Tibial nerve (tissue), 4 donors: ENCODE data around the gene FAM174C. TPM values are rescaled to one million over a fixed set of nuclear protein-coding genes. Genes with fewer than 3 reads are reported as not detected.
A peak's percentile ranks its signal among the peaks of the same experiment; 100 is the strongest.

Source experiments
- DNase-seq, 2 donors: peaks; one replicate each; pipeline ENCODE4 v3.0.0-alpha.2; 2019; ENCODE audit warnings: low spot score in 2 of 2
- H3K27ac ChIP-seq, 4 donors: fragments of 200-600 bp; sonication (generic) in 3 of 4; one replicate each; pipeline ENCODE4 v1.5.1; 2017 to 2019; ENCODE audit warnings: mild to moderate bottlenecking in 1 of 4
- H3K27me3 ChIP-seq, 2 donors: fragments of 200-600 bp; sonication (generic) in 1 of 2; one replicate each; pipeline versions ENCODE4 v1.5.1 to v1.6.0; 2017 to 2019
- H3K36me3 ChIP-seq, 3 donors: fragments of 200-600 bp; sonication (generic); one replicate each; pipeline ENCODE4 v1.5.1; 2018 to 2019
- H3K4me1 ChIP-seq, 4 donors: fragments of 200-600 bp; sonication (generic) in 3 of 4; one replicate each; pipeline ENCODE4 v1.5.1; 2017 to 2019
- H3K4me3 ChIP-seq, 4 donors: fragments of 200-600 bp; sonication (generic) in 3 of 4; one replicate each; pipeline ENCODE4 v1.5.1; 2017 to 2019; ENCODE audit warnings: mild to moderate bottlenecking in 1 of 4, moderate library complexity in 1 of 4
- H3K9me3 ChIP-seq, 4 donors: fragments of 200-600 bp; sonication (generic) in 3 of 4; one replicate each; pipeline ENCODE4 v1.5.1; 2017 to 2019
- EP300 ChIP-seq, 2 donors: sonication (generic); formaldehyde crosslinking; IDR thresholded peaks; one replicate each; pipeline ENCODE4 v1.6.1; 2017; ENCODE audit warnings: antibody characterized with exemption in 2 of 2, mild to moderate bottlenecking in 1 of 2
- POLR2A ChIP-seq, 2 donors: fragments of 450-650 bp; IDR thresholded peaks; one replicate each; pipeline ENCODE4 v1.6.1; 2017; ENCODE audit warnings: antibody characterized with exemption in 2 of 2, mild to moderate bottlenecking in 2 of 2, moderate library complexity in 2 of 2
- WGBS, 2 donors: methylation state at CpG; one replicate each; pipeline ENCODE4 v1.1.5; 2018; 5-methylcytosine and 5-hydroxymethylcytosine counted together
- total RNA-seq, 4 donors: library from RNA; depleted of rRNA; stranded (reverse); fragments of >200 nt; gene quantifications; one replicate each; pipeline ENCODE4 v1.1.0, GENCODE V29; 2016
- TF ChIP-seq, protein P1 (sequence below), 5 experiments: fragments of 200-600 bp in 3 of 5; fragments of 450-650 bp in 2 of 5; sonication (generic) in 3 of 5; IDR thresholded peaks; one replicate each; pipeline ENCODE4 v1.5.1; 2016 to 2019; ENCODE audit warnings: antibody characterized with exemption in 5 of 5, mild to moderate bottlenecking in 3 of 5, moderate library complexity in 2 of 5

FAM174C gene
- total RNA-seq, 4 donors from 2014 or later = 25.5 to 80.7 (median 52.0) TPM

DNA sequence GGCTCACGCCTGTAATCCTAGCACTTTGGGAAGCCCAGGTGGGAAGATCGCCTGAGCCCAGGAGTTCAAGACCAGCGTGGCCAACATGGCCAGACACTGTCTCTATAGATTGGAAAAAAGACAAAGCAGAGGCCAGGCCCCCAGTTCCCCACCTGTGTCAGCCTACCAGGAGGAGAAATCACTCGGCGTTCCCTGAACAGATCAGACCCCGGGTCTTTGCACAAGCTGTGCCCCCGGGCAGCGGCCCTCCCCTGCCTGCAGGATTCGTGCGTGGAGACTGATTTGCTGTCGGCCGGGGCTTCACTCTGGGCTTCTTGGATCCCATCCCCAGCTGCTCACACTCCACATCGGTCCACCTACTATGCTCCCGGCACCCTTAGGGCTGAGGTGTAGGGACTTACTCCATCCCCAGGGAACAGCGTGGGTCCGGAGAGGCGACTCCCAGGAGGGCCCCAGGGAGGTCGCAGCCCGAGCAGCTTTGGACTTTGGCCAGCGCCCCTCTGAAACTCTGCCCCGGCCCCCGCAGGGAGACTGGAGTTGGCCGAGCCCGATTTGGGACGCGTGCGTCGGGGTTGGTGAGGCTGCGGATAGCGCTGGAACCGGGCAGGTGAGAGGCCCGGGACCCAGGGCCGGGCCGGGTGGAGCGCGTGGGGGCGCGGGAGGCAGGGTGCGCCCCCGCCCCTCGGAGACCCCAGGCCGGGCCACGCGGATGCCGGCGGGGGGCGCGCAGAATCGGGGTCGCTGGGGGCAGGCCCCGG lies 9.8 kb downstream of the FAM174C start:
- H3K36me3 ChIP-seq = no peaks in the 10 kb centered on the region
- 29 to 47% methylated on average over 14 to 33 of the region's 51 CpGs for WGBS, 2 donors
- H3K4me3 ChIP-seq = no peak overlapping the region
- TF ChIP-seq, protein P1, sequence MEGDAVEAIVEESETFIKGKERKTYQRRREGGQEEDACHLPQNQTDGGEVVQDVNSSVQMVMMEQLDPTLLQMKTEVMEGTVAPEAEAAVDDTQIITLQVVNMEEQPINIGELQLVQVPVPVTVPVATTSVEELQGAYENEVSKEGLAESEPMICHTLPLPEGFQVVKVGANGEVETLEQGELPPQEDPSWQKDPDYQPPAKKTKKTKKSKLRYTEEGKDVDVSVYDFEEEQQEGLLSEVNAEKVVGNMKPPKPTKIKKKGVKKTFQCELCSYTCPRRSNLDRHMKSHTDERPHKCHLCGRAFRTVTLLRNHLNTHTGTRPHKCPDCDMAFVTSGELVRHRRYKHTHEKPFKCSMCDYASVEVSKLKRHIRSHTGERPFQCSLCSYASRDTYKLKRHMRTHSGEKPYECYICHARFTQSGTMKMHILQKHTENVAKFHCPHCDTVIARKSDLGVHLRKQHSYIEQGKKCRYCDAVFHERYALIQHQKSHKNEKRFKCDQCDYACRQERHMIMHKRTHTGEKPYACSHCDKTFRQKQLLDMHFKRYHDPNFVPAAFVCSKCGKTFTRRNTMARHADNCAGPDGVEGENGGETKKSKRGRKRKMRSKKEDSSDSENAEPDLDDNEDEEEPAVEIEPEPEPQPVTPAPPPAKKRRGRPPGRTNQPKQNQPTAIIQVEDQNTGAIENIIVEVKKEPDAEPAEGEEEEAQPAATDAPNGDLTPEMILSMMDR (IDR thresholded peaks at IDR 0.05) = no peak
- no peak for TF ChIP-seq EP300 (IDR thresholded peaks at IDR 0.05)
- TF ChIP-seq POLR2A (IDR thresholded peaks at IDR 0.05) = no peak
- no peaks in the 10 kb centered on the region for H3K9me3 ChIP-seq
- no peak for DNase-seq
- peaks cover 0 to 22% (median 0%) of the 10 kb centered on the region in 4 donors for H3K4me1 ChIP-seq
- peak overlapping the region in 1 of 4 donors; percentile 64 for H3K27ac ChIP-seq
- H3K27me3 ChIP-seq = peaks cover 0 to 69% of the 10 kb centered on the region in 2 donors

DNA sequence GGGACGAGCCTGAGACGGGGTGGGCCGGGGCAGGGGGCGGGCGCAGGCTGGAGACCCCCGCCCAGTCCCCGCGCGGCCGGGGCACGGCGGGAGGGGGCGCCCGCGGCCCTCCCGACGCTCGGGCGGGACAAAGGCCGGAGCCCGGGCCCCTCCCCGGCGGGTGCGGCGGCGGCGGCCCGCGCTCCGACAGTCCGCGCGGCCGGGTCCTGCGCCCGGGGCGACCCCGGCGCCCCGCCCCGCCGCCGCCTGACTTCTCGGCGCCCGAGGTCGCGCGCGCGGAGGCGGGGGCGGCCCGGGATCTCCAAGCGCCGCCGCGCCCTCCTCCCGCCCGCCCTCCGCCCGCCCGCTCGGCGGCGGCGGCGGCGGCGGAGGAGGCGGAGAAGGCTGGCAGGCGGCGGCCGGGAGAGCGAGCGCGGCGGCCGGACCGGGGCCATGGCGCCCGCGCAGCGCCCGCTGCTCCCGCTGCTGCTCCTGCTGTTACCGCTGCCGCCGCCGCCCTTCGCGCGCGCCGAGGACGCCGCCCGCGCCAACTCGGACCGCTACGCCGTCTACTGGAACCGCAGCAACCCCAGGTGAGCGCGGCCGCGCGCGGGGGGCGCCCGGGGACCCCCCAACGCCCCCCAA lies 10.5 kb downstream of the FAM174C start, which contains the start of gene EFNA2:
Gene EFNA2 (plus strand): TSS at position 137 of the 624 bp plus-strand sequence. CDS start 296 bp downstream, at position 433.
- H3K4me3 ChIP-seq = peak within 1 kb of the TSS in 2 of 4 donors; percentile 11 to 37

DNA sequence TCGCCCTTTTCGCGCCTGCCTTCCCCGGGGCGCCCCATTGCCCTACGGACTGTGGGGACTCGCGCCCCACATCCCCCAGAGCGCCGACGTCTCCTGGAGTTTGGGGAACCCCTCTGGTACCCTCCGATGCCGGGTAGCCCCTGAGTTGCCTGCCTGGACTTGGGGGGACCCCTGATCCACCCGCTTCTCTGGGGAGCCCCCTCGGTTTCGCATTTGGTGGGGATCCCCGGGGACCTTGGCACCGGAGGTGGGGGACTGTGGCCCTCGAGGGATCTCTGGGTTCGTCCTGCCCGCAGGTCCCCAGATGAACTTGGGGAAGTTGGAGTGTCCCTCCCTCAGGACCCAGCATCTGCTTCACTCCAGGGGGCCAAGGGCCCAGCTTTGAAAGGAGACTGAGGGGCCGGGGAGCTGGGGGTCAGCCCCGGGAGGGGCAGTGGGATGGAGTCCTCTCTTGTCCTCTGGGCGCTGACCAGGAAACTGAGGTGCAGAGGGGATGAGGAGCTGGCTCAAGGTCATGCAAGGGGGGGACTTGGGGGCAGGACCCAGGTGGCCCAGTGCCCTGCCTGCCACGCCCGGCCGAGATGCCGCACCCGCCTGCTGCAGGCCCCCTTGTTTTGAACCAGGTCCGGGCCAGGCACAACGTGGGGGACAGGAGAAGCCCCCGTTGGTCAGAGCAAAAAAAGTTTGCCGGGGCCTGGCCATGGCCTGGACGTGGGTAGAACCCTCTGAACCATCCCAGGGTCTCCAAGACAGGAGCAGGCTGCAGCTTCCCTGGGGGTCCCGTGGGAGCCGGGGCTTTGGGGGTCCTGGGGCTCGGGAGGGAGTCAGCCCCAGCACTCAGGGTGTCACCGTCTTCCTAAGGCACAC lies 11.4 kb downstream of the FAM174C start:
- Histone ChIP-seq H3K4me3 (peak overlapping the region in 2 of 4 donors; percentile 11 to 37), H3K36me3 (no peaks in the 10 kb centered on the region), H3K4me1 (peaks cover 0 to 22% (median 0%) of the 10 kb centered on the region in 4 donors), H3K9me3 (no peaks in the 10 kb centered on the region), H3K27ac (peak overlapping the region in 1 of 4 donors; percentile 51), H3K27me3 (peaks cover 0 to 84% of the 10 kb centered on the region in 2 donors)
- WGBS, 2 donors = 22 to 30% methylated on average over 21 to 31 of the region's 38 CpGs
- DNase-seq = no peak
- TF ChIP-seq, protein P1 (IDR thresholded peaks at IDR 0.05) = no peak
- no peak for TF ChIP-seq POLR2A (IDR thresholded peaks at IDR 0.05)
- TF ChIP-seq EP300 (IDR thresholded peaks at IDR 0.05) = no peak

More for the DNA sequence above, 10.5 kb downstream of the FAM174C start, which contains the start of gene EFNA2:
- Histone ChIP-seq H3K27me3 (peaks cover 0 to 76% of the 10 kb centered on the region in 2 donors), H3K4me1 (peaks cover 0 to 22% (median 0%) of the 10 kb centered on the region in 4 donors), H3K27ac (peak within 1 kb of the TSS in 1 of 4 donors; percentile 64), H3K36me3 (no peaks in the 10 kb centered on the region), H3K9me3 (no peaks in the 10 kb centered on the region)
- TF ChIP-seq, protein P1 (IDR thresholded peaks at IDR 0.05) = no peak
- TF ChIP-seq POLR2A (IDR thresholded peaks at IDR 0.05) (no peak), EP300 (IDR thresholded peaks at IDR 0.05) (no peak)
- WGBS, 2 donors = 0 to 1% methylated on average over 11 to 18 of the region's 113 CpGs
- no peak for DNase-seq

DNA sequence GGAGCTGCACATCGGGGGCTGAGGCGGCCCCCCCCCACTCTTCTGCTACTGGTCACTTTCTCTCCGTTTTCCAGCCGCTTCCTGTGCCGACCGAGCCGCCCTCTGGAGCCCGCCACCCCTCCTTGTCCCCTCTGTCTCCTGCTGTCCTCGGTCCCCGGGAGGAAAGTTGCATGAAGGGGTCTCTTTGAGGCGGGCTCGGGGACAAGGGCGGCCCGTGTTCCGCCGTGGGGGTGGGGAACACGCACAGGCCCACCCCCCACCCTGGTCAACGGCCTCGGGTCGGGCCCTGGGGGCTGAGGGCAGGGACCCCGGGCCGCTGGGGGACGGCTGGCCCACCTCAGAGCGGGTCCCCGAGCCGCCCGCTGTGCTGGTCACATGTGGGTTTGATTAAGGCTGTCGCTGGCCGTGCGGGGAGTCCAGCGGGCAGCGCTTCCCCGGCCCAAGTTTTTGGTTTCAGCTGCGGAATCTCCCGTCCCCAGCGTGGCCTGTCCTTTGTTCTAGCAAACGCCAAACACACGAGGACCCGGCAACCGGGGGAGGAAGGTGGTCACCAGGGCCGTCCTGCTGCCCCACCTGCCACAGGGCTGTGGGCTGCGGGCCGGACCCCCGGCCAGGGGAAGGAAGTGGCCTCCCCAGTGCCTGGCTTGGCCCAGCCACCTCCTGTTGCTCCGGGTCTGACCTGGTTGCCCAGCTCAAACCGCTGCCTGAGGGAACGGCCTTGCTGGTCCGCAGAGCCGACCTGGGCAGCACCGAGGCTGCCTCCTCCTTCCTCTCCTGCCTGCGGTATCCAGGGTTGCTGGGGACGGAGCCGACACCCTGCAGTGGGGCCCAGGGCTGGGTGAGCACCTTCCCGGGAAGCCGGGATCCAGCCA lies 12.3 kb downstream of the FAM174C start:
- 28 to 34% methylated on average over 22 to 39 of the region's 55 CpGs for WGBS, 2 donors
- Histone ChIP-seq H3K4me1 (peaks cover 0 to 22% (median 0%) of the 10 kb centered on the region in 4 donors), H3K27ac (peak overlapping the region in 1 of 4 donors; percentile 51), H3K36me3 (no peaks in the 10 kb centered on the region), H3K4me3 (no peak overlapping the region), H3K9me3 (no peaks in the 10 kb centered on the region), H3K27me3 (peaks cover 0 to 92% of the 10 kb centered on the region in 2 donors)
- TF ChIP-seq, protein P1 (IDR thresholded peaks at IDR 0.05) = no peak
- TF ChIP-seq POLR2A (IDR thresholded peaks at IDR 0.05) = no peak
- DNase-seq = no peak
